ENCODE data around the gene LHX3. TPM values are rescaled to one million over a fixed set of nuclear protein-coding genes. Genes with fewer than 3 reads are reported as not detected.
A peak's percentile ranks its signal among the peaks of the same experiment; 100 is the strongest.

LHX3 gene
- total RNA-seq, 2 donors from 2014 or later: 1.3 TPM; not detected in 1

- H3K4me3 ChIP-seq: peak overlapping the region; percentile 63 to 70
- TF ChIP-seq POLR2AphosphoS5 (IDR thresholded peaks at IDR 0.05) (no peak), POLR2A (IDR thresholded peaks at IDR 0.05) (no peak), CTCF (IDR thresholded peaks at IDR 0.05) (no peak)
- no peaks in the 10 kb centered on the region for H3K36me3 ChIP-seq
- intact Hi-C loops (cut with DNase I): no loop called here
- H3K4me1 ChIP-seq (replicated peaks): peaks cover 7% of the 10 kb centered on the region
- no peak for DNase-seq (ENCODE audit: low spot score)
- H3K9me3 ChIP-seq: no peaks in the 10 kb centered on the region
- H3K27ac ChIP-seq: no peak overlapping the region
- under 1% methylated on average over 6 of the region's 6 CpGs for WGBS
- H3K27me3 ChIP-seq (replicated peaks; ENCODE audit: insufficient read depth): no peaks in the 10 kb centered on the region
These were observed 40.0 kb upstream of the LHX3 start for GRCh38 chr9:136244969-136245218.

GRCh38 chr9:136244122-136244968, 39.4 kb upstream of the LHX3 start:
- Histone ChIP-seq H3K9me3 (no peaks in the 10 kb centered on the region), H3K4me1 (replicated peaks) (peaks cover 7% of the 10 kb centered on the region), H3K27ac (no peak overlapping the region), H3K36me3 (no peaks in the 10 kb centered on the region), H3K27me3 (replicated peaks; ENCODE audit: insufficient read depth) (no peaks in the 10 kb centered on the region), H3K4me3 (peak overlapping the region in 1 of 2 donors; percentile 70)
- 24% methylated on average over 11 of the region's 11 CpGs for WGBS
- intact Hi-C loops (cut with DNase I): no loop called here
- no peak for TF ChIP-seq POLR2AphosphoS5 (IDR thresholded peaks at IDR 0.05)
- TF ChIP-seq POLR2A (IDR thresholded peaks at IDR 0.05): no peak
- TF ChIP-seq CTCF (IDR thresholded peaks at IDR 0.05): no peak
- DNase-seq (ENCODE audit: low spot score): no peak

- intact Hi-C loops (cut with DNase I): no loop called here
- H3K4me1 ChIP-seq (replicated peaks): peaks cover 7% of the 10 kb centered on the region
These were observed 38.7 kb upstream of the LHX3 start for GRCh38 chr9:136243631-136244030.

GRCh38 chr9:136242918-136243525, 38.1 kb upstream of the LHX3 start:
- Histone ChIP-seq H3K9me3 (no peaks in the 10 kb centered on the region), H3K4me1 (replicated peaks) (peaks cover 7% of the 10 kb centered on the region), H3K27ac (no peak overlapping the region), H3K27me3 (replicated peaks; ENCODE audit: insufficient read depth) (no peaks in the 10 kb centered on the region), H3K36me3 (no peaks in the 10 kb centered on the region), H3K4me3 (no peak overlapping the region)
- intact Hi-C loops (cut with DNase I): no loop called here
- TF ChIP-seq POLR2AphosphoS5 (IDR thresholded peaks at IDR 0.05) (no peak), POLR2A (IDR thresholded peaks at IDR 0.05) (no peak), CTCF (IDR thresholded peaks at IDR 0.05) (no peak)
- DNase-seq (ENCODE audit: low spot score): no peak
- WGBS: 65% methylated on average over 6 of the region's 6 CpGs

More at GRCh38 chr9:136243631-136244030, 38.7 kb upstream of the LHX3 start:
- WGBS: 70% methylated on average over 4 of the region's 4 CpGs
- DNase-seq (ENCODE audit: low spot score): no peak
- Histone ChIP-seq H3K27ac (no peak overlapping the region), H3K36me3 (no peaks in the 10 kb centered on the region), H3K9me3 (no peaks in the 10 kb centered on the region), H3K27me3 (replicated peaks; ENCODE audit: insufficient read depth) (no peaks in the 10 kb centered on the region), H3K4me3 (no peak overlapping the region)
- TF ChIP-seq POLR2A (IDR thresholded peaks at IDR 0.05) (no peak), CTCF (IDR thresholded peaks at IDR 0.05) (no peak), POLR2AphosphoS5 (IDR thresholded peaks at IDR 0.05) (no peak)

GRCh38 chr9:136242248-136242647, 37.3 kb upstream of the LHX3 start:
- H3K4me1 ChIP-seq (replicated peaks): peaks cover 7% of the 10 kb centered on the region
- H3K27me3 ChIP-seq (replicated peaks; ENCODE audit: insufficient read depth): no peaks in the 10 kb centered on the region
- TF ChIP-seq POLR2A (IDR thresholded peaks at IDR 0.05) (no peak), POLR2AphosphoS5 (IDR thresholded peaks at IDR 0.05) (no peak), CTCF (IDR thresholded peaks at IDR 0.05) (no peak)
- WGBS: 90% methylated on average over 8 of the region's 8 CpGs
- intact Hi-C loops (cut with DNase I): no loop called here
- H3K4me3 ChIP-seq: no peak overlapping the region
- H3K27ac ChIP-seq: no peak overlapping the region
- no peak for DNase-seq (ENCODE audit: low spot score)
- no peaks in the 10 kb centered on the region for H3K36me3 ChIP-seq
- no peaks in the 10 kb centered on the region for H3K9me3 ChIP-seq

Measured in prostate gland (tissue), 2 donors.